ENCODE data around the gene TMEM200B.

TMEM200B gene

GRCh38 chr1:29156543-29157268, 33.0 kb upstream of the TMEM200B start (continued):
- no peak for TF ChIP-seq ZNF280C (tag by site-specific recombination; IDR thresholded peaks at IDR 0.05)
- TF ChIP-seq ATF2 (tag by site-specific recombination; IDR thresholded peaks at IDR 0.05; ENCODE audit: low read depth), result no peak
- no peak for TF ChIP-seq BCL11B (tag by site-specific recombination; IDR thresholded peaks at IDR 0.05; ENCODE audit: low read depth)
- TF ChIP-seq KLF7 (tag by site-specific recombination; IDR thresholded peaks at IDR 0.05; ENCODE audit: borderline replicate concordance), result no peak; the same call in 1 of the 2 replicates
- no peak for TF ChIP-seq ZNF248 (tag by site-specific recombination; IDR thresholded peaks at IDR 0.05)
- peak; percentile 38; the same call in 1 of the 2 replicates for TF ChIP-seq ZNF561 (tag by site-specific recombination; IDR thresholded peaks at IDR 0.05; ENCODE audit: borderline replicate concordance)
- TF ChIP-seq IKZF3 (tag by site-specific recombination; IDR thresholded peaks at IDR 0.05), result no peak
- TF ChIP-seq ZNF266 (tag by site-specific recombination; IDR thresholded peaks at IDR 0.05; ENCODE audit: low read depth), result no peak
- no peak for TF ChIP-seq ZBTB1 (tag by site-specific recombination; IDR thresholded peaks at IDR 0.05)
- TF ChIP-seq ZBTB8A (tag by site-specific recombination; IDR thresholded peaks at IDR 0.05), result peak; percentile 39
- no peak for TF ChIP-seq BCL6B (tag by site-specific recombination; IDR thresholded peaks at IDR 0.05)
- TF ChIP-seq ZNF449 (tag by site-specific recombination; IDR thresholded peaks at IDR 0.05), result peak; percentile 100
- TF ChIP-seq ZNF654 (tag by site-specific recombination; IDR thresholded peaks at IDR 0.05; ENCODE audit: low read depth), result no peak
- TF ChIP-seq ZNF155 (tag by site-specific recombination; IDR thresholded peaks at IDR 0.05), result no peak
- no peak for TF ChIP-seq ZNF223 (tag by site-specific recombination; IDR thresholded peaks at IDR 0.05)
- no peak for TF ChIP-seq ZNF785 (tag by site-specific recombination; IDR thresholded peaks at IDR 0.05)
- TF ChIP-seq ZNF184 (tag by site-specific recombination; IDR thresholded peaks at IDR 0.05), result no peak
- TF ChIP-seq ZNF626 (tag by site-specific recombination; IDR thresholded peaks at IDR 0.05), result no peak
- TF ChIP-seq SCRT1 (tag by site-specific recombination; IDR thresholded peaks at IDR 0.05; ENCODE audit: borderline replicate concordance), result no peak; the same call in 1 of the 2 replicates
- no peak for TF ChIP-seq GFI1B (tag by site-specific recombination; IDR thresholded peaks at IDR 0.05)
- no peak for TF ChIP-seq ZBTB44 (tag by site-specific recombination; IDR thresholded peaks at IDR 0.05)
- no peak for TF ChIP-seq ZNF704 (tag by site-specific recombination; IDR thresholded peaks at IDR 0.05)
- no peak; the same call in 1 of the 2 replicates for TF ChIP-seq PRDM6 (tag by site-specific recombination; IDR thresholded peaks at IDR 0.05)
- TF ChIP-seq ZNF37A (tag by site-specific recombination; IDR thresholded peaks at IDR 0.05), result no peak
- peak; percentile 62 for TF ChIP-seq SP7 (tag by site-specific recombination; IDR thresholded peaks at IDR 0.05)
- no peak for TF ChIP-seq ZNF10 (tag by site-specific recombination; IDR thresholded peaks at IDR 0.05)
- TF ChIP-seq ZNF670 (tag by site-specific recombination; IDR thresholded peaks at IDR 0.05; ENCODE audit: low read depth), result no peak
- TF ChIP-seq ZNF341 (tag by site-specific recombination; IDR thresholded peaks at IDR 0.05; ENCODE audit: low read depth), result no peak

Data from HEK293 (cell line).